SK-N-MC (cell line): ENCODE measurements around the gene CHTOP.

ENCODE experiments used
- EZH2 ChIP-seq: fragments of 200-600 bp; sonication (generic); IDR thresholded peaks from one replicate; pipeline ENCODE4 v1.6.1; 2017; ENCODE audit warnings: antibody characterized with exemption
- FOXP2 ChIP-seq: optimal IDR thresholded peaks from 2 replicates; pipeline ENCODE3; 2011; ENCODE audit warnings: mild to moderate bottlenecking, moderate library complexity; ENCODE audit not compliant: insufficient read depth; ENCODE audit errors: extremely low read length, control extremely low read depth
- POLR2AphosphoS5 ChIP-seq: IDR thresholded peaks from 2 replicates; pipeline ENCODE4 v1.6.1; 2012; ENCODE audit warnings: mild to moderate bottlenecking, low read depth, low read length, borderline replicate concordance

- TF ChIP-seq EZH2 (no peak), POLR2AphosphoS5 (no peak), FOXP2 (no peak)
Observed at GRCh38 chr1:153623101-153623500, 10.8 kb upstream of the CHTOP start.
